NCI-H1105 (cell line): ENCODE measurements around the gene CRB2.

Experiments
- DNase-seq: peaks from one replicate; lab custom pipeline; 2025; lab: John Stamatoyannopoulos, UW

The CRB2 gene

GRCh38 chr9:123422635-123423310, 66.8 kb downstream of the CRB2 start:
- DNase-seq: no peak

- no peak for DNase-seq
Observed at GRCh38 chr9:123423311-123423640, 67.3 kb downstream of the CRB2 start.

- no peak for DNase-seq
Observed at GRCh38 chr9:123424131-123424530, 68.1 kb downstream of the CRB2 start.

- no peak for DNase-seq
Observed at GRCh38 chr9:123424552-123425225, 68.7 kb downstream of the CRB2 start.

GRCh38 chr9:123425261-123425821, 69.3 kb downstream of the CRB2 start:
- DNase-seq: no peak

- DNase-seq: no peak
Observed at GRCh38 chr9:123425836-123426365, 69.9 kb downstream of the CRB2 start.

GRCh38 chr9:123426406-123426805, 70.4 kb downstream of the CRB2 start:
- DNase-seq: no peak
